ENCODE results near the gene KRTAP9-8. TPM values are rescaled to one million over a fixed set of nuclear protein-coding genes. Genes with fewer than 3 reads are reported as not detected.
A peak's percentile ranks its signal among the peaks of the same experiment; 100 is the strongest.
"Not testable (repeated sequence)": the region's sequence is repeated elsewhere in the genome, so short reads cannot be mapped to it uniquely, and the experiment has no call there.

Gene KRTAP9-8
- not detected for polyA plus RNA-seq (2013, experiment 1 of 2)
- polyA plus RNA-seq (2013, experiment 2 of 2): not detected

GRCh38 chr17:41237949-41238437, at the start of gene KRTAP9-8:
TSS of gene KRTAP9-8 (plus strand) at chr17:41237999. CDS start at chr17:41238052, 53 bp downstream.
- not testable (repeated sequence) for DNase-seq (ENCODE audit: low spot score); H4K8ac ChIP-seq (ENCODE audit: low read depth, low read length); H2BK5ac ChIP-seq (ENCODE audit: low read length); H2BK12ac ChIP-seq (ENCODE audit: low read length); H2BK15ac ChIP-seq (ENCODE audit: low read length); H3K9me3 ChIP-seq (replicated peaks in 1 of 2; ENCODE audit: control insufficient read depth in 2 of 2, insufficient read depth in 1 of 2, low read depth in 1 of 2, low read length in 2 of 2); H2AFZ ChIP-seq (ENCODE audit: low read length); H3K23ac ChIP-seq (ENCODE audit: low read depth, low read length, poor library complexity); H2AK5ac ChIP-seq (ENCODE audit: low read depth, low read length); H3K36me3 ChIP-seq (replicated peaks in 1 of 2; ENCODE audit: control insufficient read depth in 2 of 2, insufficient read depth in 2 of 2, low read length in 2 of 2); H3K4ac ChIP-seq (ENCODE audit: low read length); H3K14ac ChIP-seq (ENCODE audit: low read length); H3K4me2 ChIP-seq (ENCODE audit: insufficient read depth, low read length, poor library complexity, severe bottlenecking); H3K4me3 ChIP-seq (ENCODE audit: low read length in 2 of 2); H4K91ac ChIP-seq (ENCODE audit: low read depth, low read length, poor library complexity); H3K4me1 ChIP-seq (ENCODE audit: control insufficient read depth in 2 of 2, insufficient read depth in 1 of 2, low read depth in 1 of 2, low read length in 2 of 2); H3K27me3 ChIP-seq (ENCODE audit: control insufficient read depth in 3 of 3, insufficient read depth in 3 of 3, low read depth in 1 of 3, low read length in 3 of 3); H3K18ac ChIP-seq (ENCODE audit: low read length); H3K27ac ChIP-seq (replicated peaks; ENCODE audit: low read length); H2BK120ac ChIP-seq (ENCODE audit: low read depth, low read length); H3K79me1 ChIP-seq (ENCODE audit: low read depth, low read length); H3K9ac ChIP-seq (ENCODE audit: low read depth, low read length, poor library complexity)
- no CpG with 5 or more reads among the region's 3 CpGs for WGBS, 2 donors (ENCODE audit: extremely low coverage in 2 of 2, insufficient read length in 2 of 2, insufficient replicate concordance in 1 of 2)

GRCh38 chr17:41189837-41190318, 47.9 kb upstream of the KRTAP9-8 start, which contains the start of gene KRTAP9-1:
TSS of gene KRTAP9-1 (plus strand) at chr17:41189887. CDS start at chr17:41189887, 0 bp downstream.
- Histone ChIP-seq H3K14ac (ENCODE audit: low read length) (peak within 1 kb of the TSS; percentile 82), H2AK5ac (ENCODE audit: low read depth, low read length) (peak within 1 kb of the TSS; percentile 71), H3K18ac (ENCODE audit: low read length) (peak within 1 kb of the TSS; percentile 61), H3K4me3 (ENCODE audit: low read length in 2 of 2) (peak within 1 kb of the TSS in 1 of 2 donors; percentile 64), H3K9ac (ENCODE audit: low read depth, low read length, poor library complexity) (peak within 1 kb of the TSS; percentile 2), H2BK15ac (ENCODE audit: low read length) (peak within 1 kb of the TSS; percentile 51), H3K23ac (ENCODE audit: low read depth, low read length, poor library complexity) (peak within 1 kb of the TSS; percentile 69)
- H3K36me3 ChIP-seq (replicated peaks in 1 of 2; ENCODE audit: control insufficient read depth in 2 of 2, insufficient read depth in 2 of 2, low read length in 2 of 2); H3K79me1 ChIP-seq (ENCODE audit: low read depth, low read length); H2AFZ ChIP-seq (ENCODE audit: low read length); H2BK5ac ChIP-seq (ENCODE audit: low read length); DNase-seq (ENCODE audit: low spot score); H2BK120ac ChIP-seq (ENCODE audit: low read depth, low read length); H2BK12ac ChIP-seq (ENCODE audit: low read length); H3K4me1 ChIP-seq (ENCODE audit: control insufficient read depth in 2 of 2, insufficient read depth in 1 of 2, low read depth in 1 of 2, low read length in 2 of 2); H3K27me3 ChIP-seq (ENCODE audit: control insufficient read depth in 3 of 3, insufficient read depth in 3 of 3, low read depth in 1 of 3, low read length in 3 of 3); H3K9me3 ChIP-seq (replicated peaks in 1 of 2; ENCODE audit: control insufficient read depth in 2 of 2, insufficient read depth in 1 of 2, low read depth in 1 of 2, low read length in 2 of 2); H3K27ac ChIP-seq (replicated peaks; ENCODE audit: low read length); H4K8ac ChIP-seq (ENCODE audit: low read depth, low read length); H3K4ac ChIP-seq (ENCODE audit: low read length); H3K4me2 ChIP-seq (ENCODE audit: insufficient read depth, low read length, poor library complexity, severe bottlenecking); H4K91ac ChIP-seq (ENCODE audit: low read depth, low read length, poor library complexity): not testable (repeated sequence)
- no CpG with 5 or more reads among the region's 1 CpG for WGBS, 2 donors (ENCODE audit: extremely low coverage in 2 of 2, insufficient read length in 2 of 2, insufficient replicate concordance in 1 of 2)

- WGBS, 2 donors (ENCODE audit: extremely low coverage in 2 of 2, insufficient read length in 2 of 2, insufficient replicate concordance in 1 of 2): no CpG with 5 or more reads among the region's 3 CpGs
- Histone ChIP-seq H3K23ac (ENCODE audit: low read depth, low read length, poor library complexity) (peak overlapping the region; percentile 69), H3K4ac (ENCODE audit: low read length) (no peak overlapping the region), H3K4me1 (ENCODE audit: control insufficient read depth in 2 of 2, insufficient read depth in 1 of 2, low read depth in 1 of 2, low read length in 2 of 2) (peaks cover 0 to 2% of the 10 kb centered on the region in 2 donors), H3K9me3 (replicated peaks in 1 of 2; ENCODE audit: control insufficient read depth in 2 of 2, insufficient read depth in 1 of 2, low read depth in 1 of 2, low read length in 2 of 2) (no peaks in the 10 kb centered on the region), H3K14ac (ENCODE audit: low read length) (peak overlapping the region; percentile 82), H3K27me3 (ENCODE audit: control insufficient read depth in 3 of 3, insufficient read depth in 3 of 3, low read depth in 1 of 3, low read length in 3 of 3) (no peaks in the 10 kb centered on the region), H4K8ac (ENCODE audit: low read depth, low read length) (no peak overlapping the region), H4K91ac (ENCODE audit: low read depth, low read length, poor library complexity) (no peak overlapping the region), H2BK12ac (ENCODE audit: low read length) (no peak overlapping the region), H3K4me3 (ENCODE audit: low read length in 2 of 2) (peak overlapping the region in 1 of 2 donors; percentile 64), H3K27ac (replicated peaks; ENCODE audit: low read length) (no peak overlapping the region), H3K18ac (ENCODE audit: low read length) (peak overlapping the region; percentile 61), H2BK5ac (ENCODE audit: low read length) (no peak overlapping the region), H3K79me1 (ENCODE audit: low read depth, low read length) (no peaks in the 10 kb centered on the region), H2AK5ac (ENCODE audit: low read depth, low read length) (peak overlapping the region; percentile 71), H3K9ac (ENCODE audit: low read depth, low read length, poor library complexity) (peak overlapping the region; percentile 2), H2BK15ac (ENCODE audit: low read length) (peak overlapping the region; percentile 51), H3K36me3 (replicated peaks in 1 of 2; ENCODE audit: control insufficient read depth in 2 of 2, insufficient read depth in 2 of 2, low read length in 2 of 2) (no peaks in the 10 kb centered on the region), H2AFZ (ENCODE audit: low read length) (no peak overlapping the region), H2BK120ac (ENCODE audit: low read depth, low read length) (no peak overlapping the region), H3K4me2 (ENCODE audit: insufficient read depth, low read length, poor library complexity, severe bottlenecking) (no peak overlapping the region)
- DNase-seq (ENCODE audit: low spot score): no peak
These were observed 47.5 kb upstream of the KRTAP9-8 start for GRCh38 chr17:41190328-41190727.

GRCh38 chr17:41196068-41196467, 41.7 kb upstream of the KRTAP9-8 start:
- H3K27me3 ChIP-seq (ENCODE audit: control insufficient read depth in 3 of 3, insufficient read depth in 3 of 3, low read depth in 1 of 3, low read length in 3 of 3): no peaks in the 10 kb centered on the region
- no peaks in the 10 kb centered on the region for H3K79me1 ChIP-seq (ENCODE audit: low read depth, low read length)
- H4K91ac ChIP-seq (ENCODE audit: low read depth, low read length, poor library complexity): no peak overlapping the region
- H3K36me3 ChIP-seq (replicated peaks in 1 of 2; ENCODE audit: control insufficient read depth in 2 of 2, insufficient read depth in 2 of 2, low read length in 2 of 2): no peaks in the 10 kb centered on the region
- no peak overlapping the region for H2BK15ac ChIP-seq (ENCODE audit: low read length)
- H3K4ac ChIP-seq (ENCODE audit: low read length): no peak overlapping the region
- no peak overlapping the region for H2AFZ ChIP-seq (ENCODE audit: low read length)
- H2AK5ac ChIP-seq (ENCODE audit: low read depth, low read length): no peak overlapping the region
- H3K9me3 ChIP-seq (replicated peaks in 1 of 2; ENCODE audit: control insufficient read depth in 2 of 2, insufficient read depth in 1 of 2, low read depth in 1 of 2, low read length in 2 of 2): no peaks in the 10 kb centered on the region
- H3K4me3 ChIP-seq (ENCODE audit: low read length in 2 of 2): no peak overlapping the region
- no peak overlapping the region for H2BK12ac ChIP-seq (ENCODE audit: low read length)
- no peak overlapping the region for H3K18ac ChIP-seq (ENCODE audit: low read length)
- no peak overlapping the region for H3K27ac ChIP-seq (replicated peaks; ENCODE audit: low read length)
- no peak overlapping the region for H3K9ac ChIP-seq (ENCODE audit: low read depth, low read length, poor library complexity)
- no CpG with 5 or more reads among the region's 1 CpG for WGBS, 2 donors (ENCODE audit: extremely low coverage in 2 of 2, insufficient read length in 2 of 2, insufficient replicate concordance in 1 of 2)
- no peak for DNase-seq (ENCODE audit: low spot score)
- H3K4me1 ChIP-seq (ENCODE audit: control insufficient read depth in 2 of 2, insufficient read depth in 1 of 2, low read depth in 1 of 2, low read length in 2 of 2): no peaks in the 10 kb centered on the region
- H3K23ac ChIP-seq (ENCODE audit: low read depth, low read length, poor library complexity): no peak overlapping the region
- H2BK120ac ChIP-seq (ENCODE audit: low read depth, low read length): no peak overlapping the region
- no peak overlapping the region for H4K8ac ChIP-seq (ENCODE audit: low read depth, low read length)
- no peak overlapping the region for H3K14ac ChIP-seq (ENCODE audit: low read length)
- H3K4me2 ChIP-seq (ENCODE audit: insufficient read depth, low read length, poor library complexity, severe bottlenecking): no peak overlapping the region
- H2BK5ac ChIP-seq (ENCODE audit: low read length): no peak overlapping the region

Data from neuronal stem cell (in vitro differentiated cells).